Epithelial cell of esophagus (primary cell): ENCODE results near the gene ANP32B.
"Not testable (repeated sequence)": the region's sequence is repeated elsewhere in the genome, so short reads cannot be mapped to it uniquely, and the experiment has no call there.

Experiments used
- DNase-seq: peaks from one replicate; pipeline ENCODE4 v3.0.0; 2010; ENCODE audit warnings: low read depth
- H3K4me3 ChIP-seq: 2 replicates; pipeline ENCODE4 v1.5.1; 2011; ENCODE audit warnings: mild to moderate bottlenecking, low read length, control low read depth
- CTCF ChIP-seq: IDR thresholded peaks from 2 replicates; pipeline ENCODE4 v1.5.1; 2011; ENCODE audit warnings: low read depth, mild to moderate bottlenecking, low read length, control low read depth, inconsistent platforms; ENCODE audit not compliant: insufficient read depth; ENCODE audit errors: missing control alignments

The ANP32B gene

GRCh38 chr9:97993000-97993399, 9.9 kb downstream of the ANP32B start:
- no peak for TF ChIP-seq CTCF
- no peak overlapping the region for H3K4me3 ChIP-seq
- DNase-seq, result no peak

GRCh38 chr9:97994703-97995102, 11.6 kb downstream of the ANP32B start:
- DNase-seq, result no peak
- no peak for TF ChIP-seq CTCF
- no peak overlapping the region for H3K4me3 ChIP-seq

GRCh38 chr9:97996676-97997075, 13.5 kb downstream of the ANP32B start:
- not testable (repeated sequence) for H3K4me3 ChIP-seq, DNase-seq

- TF ChIP-seq CTCF, result no peak
- DNase-seq, result no peak
Observed at GRCh38 chr9:97997330-97998276, 14.5 kb downstream of the ANP32B start.

GRCh38 chr9:98002808-98003207, 19.7 kb downstream of the ANP32B start:
- no peak overlapping the region for H3K4me3 ChIP-seq
- TF ChIP-seq CTCF, result no peak
- no peak for DNase-seq

More at GRCh38 chr9:97997330-97998276, 14.5 kb downstream of the ANP32B start:
- H3K4me3 ChIP-seq, result no peak overlapping the region

GRCh38 chr9:98006127-98006796, 23.1 kb downstream of the ANP32B start:
- H3K4me3 ChIP-seq, result no peak overlapping the region
- DNase-seq, result no peak
- TF ChIP-seq CTCF, result no peak

- no peak for TF ChIP-seq CTCF
- DNase-seq, result peak; percentile 42
- no peak overlapping the region for H3K4me3 ChIP-seq
Observed at GRCh38 chr9:98007251-98007928, 24.2 kb downstream of the ANP32B start.
